ENCODE data around the gene RAB3A.

- TF ChIP-seq EP300 (IDR thresholded peaks at IDR 0.05) (no peak), CEBPB (IDR thresholded peaks at IDR 0.05) (no peak), CBX2 (IDR thresholded peaks at IDR 0.05; ENCODE audit: borderline replicate concordance, low read depth) (no peak), BHLHE40 (IDR thresholded peaks at IDR 0.05; ENCODE audit: low read depth, low read length) (no peak), MAFK (IDR thresholded peaks at IDR 0.05; ENCODE audit: partially characterized antibody) (no peak), NR3C1 (IDR thresholded peaks at IDR 0.05) (no peak), CTCF (IDR thresholded peaks at IDR 0.05) (no peak), EHF (CRISPR knock-in tag; IDR thresholded peaks at IDR 0.05) (no peak), MAX (IDR thresholded peaks at IDR 0.05) (peak; percentile 51), MAZ (IDR thresholded peaks at IDR 0.05; ENCODE audit: borderline replicate concordance, low read depth, low read length) (no peak), JUNB (IDR thresholded peaks at IDR 0.05) (no peak), RAD21 (conservative IDR thresholded peaks at IDR 0.05 in 1 of 2, IDR thresholded peaks at IDR 0.05 in 1 of 2) (no peak), POLR2A (IDR thresholded peaks at IDR 0.05; ENCODE audit: low read length) (peak; percentile 73), KDM1A (IDR thresholded peaks at IDR 0.05; ENCODE audit: low read depth) (no peak)
Measured at GRCh38 chr19:18173572-18174288, 30.1 kb downstream of the RAB3A start, which contains the start of gene IFI30.

All from A549 (cell line).